Pulmonary artery endothelial cell (primary cell): Measurements from ENCODE around the gene ZBTB16. TPM values are rescaled to one million over a fixed set of nuclear protein-coding genes. Genes with fewer than 3 reads are reported as not detected.

Source experiments
- DNase-seq: peaks from one replicate; pipeline ENCODE4 v3.0.0-alpha.2; 2011; ENCODE audit warnings: low read depth, low spot score
- total RNA-seq: library from RNA; depleted of rRNA; stranded (reverse); fragments of >200 nt; gene quantifications from 2 replicates; pipeline ENCODE4 v1.2.3, GENCODE V29; 2014

The ZBTB16 gene
- total RNA-seq, 1 donor from 2014 or later, result 17.3 TPM

- peak; percentile 53 for DNase-seq
Observed at GRCh38 chr11:114166897-114167323, 107.4 kb downstream of the ZBTB16 start.

- no peak for DNase-seq
Observed at GRCh38 chr11:114167355-114167754, 107.8 kb downstream of the ZBTB16 start.

GRCh38 chr11:114167771-114168448, 108.4 kb downstream of the ZBTB16 start:
- no peak for DNase-seq

- DNase-seq, result no peak
Observed at GRCh38 chr11:114168691-114169090, 109.2 kb downstream of the ZBTB16 start.

- DNase-seq, result no peak
Observed at GRCh38 chr11:114169321-114169749, 109.8 kb downstream of the ZBTB16 start.

GRCh38 chr11:114169821-114170220, 110.3 kb downstream of the ZBTB16 start:
- no peak for DNase-seq

- no peak for DNase-seq
Observed at GRCh38 chr11:114170226-114170625, 110.7 kb downstream of the ZBTB16 start.

GRCh38 chr11:114171257-114172054, 111.9 kb downstream of the ZBTB16 start:
- no peak for DNase-seq

GRCh38 chr11:114172055-114172861, 112.7 kb downstream of the ZBTB16 start:
- no peak for DNase-seq

- no peak for DNase-seq
Observed at GRCh38 chr11:114172871-114173444, 113.4 kb downstream of the ZBTB16 start.

- no peak for DNase-seq
Observed at GRCh38 chr11:114173843-114174242, 114.3 kb downstream of the ZBTB16 start.

GRCh38 chr11:114174712-114175495, 115.4 kb downstream of the ZBTB16 start:
- DNase-seq, result no peak

- DNase-seq, result no peak
Observed at GRCh38 chr11:114175706-114176105, 116.2 kb downstream of the ZBTB16 start.

GRCh38 chr11:114176321-114176720, 116.8 kb downstream of the ZBTB16 start:
- DNase-seq, result no peak

- no peak for DNase-seq
Observed at GRCh38 chr11:114178656-114179055, 119.1 kb downstream of the ZBTB16 start.

- DNase-seq, result peak; percentile 96
Observed at GRCh38 chr11:114179234-114179941, 119.9 kb downstream of the ZBTB16 start.

GRCh38 chr11:114180301-114181055, 121.0 kb downstream of the ZBTB16 start:
- DNase-seq, result no peak

- DNase-seq, result no peak
Observed at GRCh38 chr11:114181195-114181594, 121.7 kb downstream of the ZBTB16 start.

GRCh38 chr11:114181752-114182151, 122.2 kb downstream of the ZBTB16 start:
- no peak for DNase-seq
